H1 (cell line): Measurements from ENCODE around the gene RXRA. TPM values are rescaled to one million over a fixed set of nuclear protein-coding genes. Genes with fewer than 3 reads are reported as not detected.

Source experiments
- CTCF ChIA-PET: fragments of 300-600 bp; sonication (Branson Sonifier 250); formaldehyde crosslinking; loops from one replicate; lab custom pipeline; 2021; ENCODE audit not compliant: partially characterized antibody; lab: Charles Lee
- POLR2A ChIA-PET: fragments of 300-600 bp; sonication (Branson Sonifier 250); formaldehyde crosslinking; loops from one replicate; lab custom pipeline; 2021; ENCODE audit warnings: inconsistent platforms; ENCODE audit not compliant: partially characterized antibody; lab: Charles Lee
- DNase-seq, 2 experiments: peaks; one replicate each; pipeline versions ENCODE4 v3.0.0 to v3.0.0-alpha.2; 2010 to 2022; ENCODE audit warnings: low spot score in 2 of 2, low read depth in 1 of 2, mixed read lengths in 1 of 2
- FAIRE-seq: peaks from 2 replicates; lab custom pipeline; 2011; peaks lifted over from hg19 to GRCh38; lab: Jason Lieb, UNC
- H2AFZ ChIP-seq: 2 replicates; pipeline ENCODE4 v1.8.1; 2012; ENCODE audit warnings: low read length, inconsistent platforms
- H2AK5ac ChIP-seq: 2 replicates; pipeline ENCODE4 v1.6.1; 2013; ENCODE audit warnings: low read depth, low read length
- H2BK120ac ChIP-seq: replicated peaks from 2 replicates; pipeline ENCODE3; 2013; ENCODE audit warnings: low read depth, low read length, inconsistent platforms
- H2BK12ac ChIP-seq: 2 replicates; pipeline ENCODE4 v1.6.1; 2013; ENCODE audit warnings: low read depth, low read length
- H2BK15ac ChIP-seq: 2 replicates; pipeline ENCODE4 v1.6.1; 2013; ENCODE audit warnings: low read length
- H2BK20ac ChIP-seq: 2 replicates; pipeline ENCODE4 v1.6.1; 2013; ENCODE audit warnings: low read length
- H2BK5ac ChIP-seq: 2 replicates; pipeline ENCODE4 v1.6.1; 2013; ENCODE audit warnings: low read depth, low read length
- H3K14ac ChIP-seq: 2 replicates; pipeline ENCODE4 v1.6.1; 2013; ENCODE audit warnings: inconsistent platforms; ENCODE audit not compliant: insufficient read length
- H3K18ac ChIP-seq: 2 replicates; pipeline ENCODE4 v1.6.1; 2013; ENCODE audit warnings: low read length; ENCODE audit errors: extremely low read depth
- H3K23ac ChIP-seq: 2 replicates; pipeline ENCODE4 v1.6.1; 2013; ENCODE audit warnings: inconsistent platforms; ENCODE audit not compliant: insufficient read length
- H3K23me2 ChIP-seq: 2 replicates; pipeline ENCODE4 v1.6.1; 2013; ENCODE audit warnings: low read depth, low read length
- H3K27ac ChIP-seq: 2 replicates; pipeline ENCODE4 v1.6.1; 2011; ENCODE audit warnings: low read depth, low read length, inconsistent platforms
- H3K27me3 ChIP-seq, 4 experiments: replicated peaks in 1 of 4; 1 replicate in 1 of 4; 2 replicates in 3 of 4; pipeline versions ENCODE4 v1.6.1 to v1.8.1; 2011 to 2013; ENCODE audit warnings: low read length in 3 of 4, mild to moderate bottlenecking in 3 of 4, inconsistent platforms in 2 of 4, mixed read lengths in 2 of 4, moderate library complexity in 1 of 4; ENCODE audit not compliant: control insufficient read depth in 3 of 4, insufficient read depth in 3 of 4; ENCODE audit errors: extremely low read depth in 1 of 4
- H3K36me3 ChIP-seq, 4 experiments: 2 replicates each; pipeline versions ENCODE4 v1.6.1 to v1.8.1; 2011 to 2013; ENCODE audit warnings: mild to moderate bottlenecking in 4 of 4, low read length in 3 of 4, moderate library complexity in 2 of 4, control low read depth in 1 of 4, inconsistent platforms in 1 of 4; ENCODE audit not compliant: insufficient read depth in 4 of 4, control insufficient read depth in 2 of 4
- H3K4ac ChIP-seq: replicated peaks from 2 replicates; pipeline ENCODE3; 2013; ENCODE audit warnings: low read length, low read depth, mixed read lengths, inconsistent platforms; ENCODE audit not compliant: insufficient read length
- H3K4me1 ChIP-seq, 4 experiments: replicated peaks in 1 of 4; 1 replicate in 1 of 4; 2 replicates in 3 of 4; pipeline versions ENCODE4 v1.6.1 to v1.8.1; 2011 to 2013; ENCODE audit warnings: low read length in 3 of 4, inconsistent platforms in 2 of 4, mixed read lengths in 1 of 4; ENCODE audit not compliant: insufficient read depth in 4 of 4, control insufficient read depth in 3 of 4
- H3K4me2 ChIP-seq, 2 experiments: 2 replicates each; pipeline versions ENCODE4 v1.6.1 to v1.8.1; 2011 to 2013; ENCODE audit warnings: low read depth in 2 of 2, low read length in 2 of 2, control low read depth in 1 of 2, inconsistent platforms in 1 of 2, mild to moderate bottlenecking in 1 of 2; ENCODE audit not compliant: insufficient read depth in 1 of 2
- H3K4me3 ChIP-seq, 4 experiments: fragments of 200-600, 300-600 bp in 1 of 4; sonication (generic), shearing (Covaris generic), sonication (Bioruptor Twin) in 1 of 4; 2 replicates each; pipeline versions ENCODE4 v1.5.1 to v1.8.1; 2011 to 2016; ENCODE audit warnings: low read length in 4 of 4, low read depth in 3 of 4, control low read depth in 2 of 4, inconsistent platforms in 2 of 4, mild to moderate bottlenecking in 2 of 4, mixed read lengths in 1 of 4, moderate library complexity in 1 of 4; ENCODE audit not compliant: insufficient read depth in 2 of 4; ENCODE audit errors: extremely low read depth in 1 of 4
- H3K56ac ChIP-seq: replicated peaks from 2 replicates; pipeline ENCODE3; 2013; ENCODE audit warnings: low read depth, mild to moderate bottlenecking, mixed read lengths, low read length, inconsistent platforms; ENCODE audit not compliant: insufficient read length
- H3K79me1 ChIP-seq: 2 replicates; pipeline ENCODE4 v1.6.1; 2013; ENCODE audit warnings: low read depth, low read length, control low read depth
- H3K79me2 ChIP-seq, 2 experiments: 2 replicates each; pipeline versions ENCODE4 v1.6.1 to v1.8.1; 2012 to 2013; ENCODE audit warnings: low read length in 2 of 2, mild to moderate bottlenecking in 2 of 2, inconsistent platforms in 1 of 2; ENCODE audit not compliant: insufficient read depth in 2 of 2, control insufficient read depth in 1 of 2
- H3K9ac ChIP-seq, 4 experiments: replicated peaks in 1 of 4; 1 replicate in 1 of 4; 2 replicates in 3 of 4; pipeline versions ENCODE4 v1.6.1 to v1.8.1; 2011 to 2013; ENCODE audit warnings: low read depth in 3 of 4, low read length in 3 of 4, control low read depth in 2 of 4, mild to moderate bottlenecking in 2 of 4, moderate library complexity in 2 of 4, inconsistent platforms in 1 of 4; ENCODE audit errors: extremely low read depth in 1 of 4
- H3K9me3 ChIP-seq, 2 experiments: 2 replicates each; pipeline versions ENCODE4 v1.6.1 to v1.8.1; 2012 to 2013; ENCODE audit warnings: mild to moderate bottlenecking in 2 of 2, moderate library complexity in 2 of 2, control low read depth in 1 of 2, inconsistent platforms in 1 of 2, low read depth in 1 of 2, low read length in 1 of 2, mixed read lengths in 1 of 2; ENCODE audit not compliant: insufficient read depth in 2 of 2
- H4K20me1 ChIP-seq, 2 experiments: replicated peaks in 1 of 2; 2 replicates each; pipeline versions ENCODE3 to v1.8.1; 2011 to 2013; ENCODE audit warnings: inconsistent platforms in 2 of 2, low read length in 2 of 2, mild to moderate bottlenecking in 1 of 2; ENCODE audit not compliant: insufficient read depth in 2 of 2, control insufficient read depth in 1 of 2
- H4K5ac ChIP-seq: 2 replicates; pipeline ENCODE4 v1.6.1; 2013; ENCODE audit warnings: low read length, low read depth, mixed read lengths, inconsistent platforms; ENCODE audit not compliant: insufficient read length
- H4K8ac ChIP-seq: 2 replicates; pipeline ENCODE4 v1.8.0; 2013; ENCODE audit warnings: mild to moderate bottlenecking, moderate library complexity, low read length, inconsistent platforms; ENCODE audit not compliant: insufficient read depth; ENCODE audit errors: extremely low read depth
- H4K91ac ChIP-seq: replicated peaks from 2 replicates; pipeline ENCODE3; 2013; ENCODE audit warnings: low read length, mixed read lengths, inconsistent platforms; ENCODE audit not compliant: insufficient read length
- KDM5A ChIP-seq: fragments of 200-600 bp; IDR thresholded peaks from 2 replicates; pipeline ENCODE4 v1.7.1; 2012; ENCODE audit warnings: mild to moderate bottlenecking, low read length, inconsistent platforms, mixed read lengths
- WGBS, 2 experiments: shearing (Covaris generic) in 1 of 2; methylation state at CpG; one replicate each; pipeline versions ENCODE4 v1.1.6 to v1.1.7; 2013 to 2015; ENCODE audit warnings: low lambda C conversion rate in 2 of 2, mixed read lengths in 2 of 2, inconsistent platforms in 1 of 2, low coverage in 1 of 2, missing lambda C conversion rate in 1 of 2; ENCODE audit not compliant: insufficient replicate concordance in 2 of 2, insufficient coverage in 1 of 2, insufficient read length in 1 of 2; ENCODE audit errors: extremely low coverage in 1 of 2, missing lambda C conversion rate in 1 of 2; 5-methylcytosine and 5-hydroxymethylcytosine counted together
- polyA plus RNA-seq, 7 experiments: library from polyadenylated mRNA; depleted of rRNA in 3 of 7; stranded (reverse) in 5 of 7; unstranded in 2 of 7; fragments of >200 nt in 5 of 7; fragments of 200-250 nt in 2 of 7; gene quantifications; 1 replicate in 5 of 7; 2 replicates in 1 of 7; 4 replicates in 1 of 7; pipeline versions ENCODE4 v1.2.1 to v1.2.3, GENCODE V29; 2011 to 2013; ENCODE audit warnings: missing spikeins in 2 of 7, mixed read lengths in 2 of 7
- total RNA-seq: library from RNA; stranded (reverse); fragmentation: NEBNext Ultra II Directional; extraction: Animal tissue kit (Norgen Biotek cat#: 25700); gene quantifications from 2 replicates; pipeline ENCODE4 v1.2.1, GENCODE V29; 2021

Gene RXRA
- total and polyA plus RNA-seq, 2 of the 8 experiments (the other 6 are each of a cell fraction or from before 2014, with no cell fraction given): 9.8 to 29.4 TPM

DNA sequence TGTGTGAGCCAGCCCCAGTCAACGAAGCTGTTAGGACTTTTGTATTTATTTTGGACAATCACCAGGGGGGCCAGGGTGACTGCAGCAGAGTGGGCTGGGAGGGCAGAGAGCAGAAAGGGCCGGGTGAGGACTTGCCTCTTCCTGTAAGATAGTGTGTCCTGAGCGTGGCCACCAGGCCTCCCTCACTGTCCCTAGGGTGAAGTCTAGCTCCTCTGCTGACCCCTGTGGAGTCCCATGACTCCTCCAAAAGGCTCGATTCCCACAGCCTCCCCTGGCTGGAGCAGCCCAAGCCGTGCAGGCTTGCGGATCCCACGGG lies 147.8 kb downstream of the RXRA start:
- Histone ChIP-seq H4K20me1 (no peaks in the 10 kb centered on the region), H3K56ac (no peak overlapping the region), H3K4me3 (no peak overlapping the region), H4K91ac (no peak overlapping the region), H3K18ac (no peak overlapping the region), H3K14ac (no peak overlapping the region), H3K23me2 (no peaks in the 10 kb centered on the region), H3K4me2 (no peak overlapping the region), H3K4me1 (no peaks in the 10 kb centered on the region), H2BK120ac (no peak overlapping the region), H3K79me2 (no peaks in the 10 kb centered on the region), H2BK12ac (no peak overlapping the region), H3K4ac (no peak overlapping the region), H4K8ac (no peak overlapping the region; the same call in 1 of the 2 replicates), H3K23ac (no peak overlapping the region), H2AK5ac (no peak overlapping the region), H3K27me3 (no peaks in the 10 kb centered on the region), H2BK5ac (no peak overlapping the region), H2BK15ac (no peak overlapping the region), H4K5ac (no peak overlapping the region), H3K79me1 (no peaks in the 10 kb centered on the region), H2BK20ac (no peak overlapping the region), H3K36me3 (no peaks in the 10 kb centered on the region), H3K9me3 (peaks cover 4 to 12% of the 10 kb centered on the region in 2 experiments; a peak in 1 of 4 replicates), H3K27ac (no peak overlapping the region), H3K9ac (no peak overlapping the region), H2AFZ (no peak overlapping the region)
- 88% methylated on average over 7 of the region's 7 CpGs; no CpG with 5 or more reads in 1 of the 2 experiments for WGBS, 2 experiments
- FAIRE-seq: no peak
- ChIA-PET POLR2A (no interaction called here), CTCF (interaction anchor here (1.2 to 1.4 kb wide), 2 partner anchors 127 to 224 kb away, joined by 3 read pairs; no protein-coding TSS in a partner anchor)
- TF ChIP-seq KDM5A: no peak
- DNase-seq: no peak
